NK-92 (cell line): ENCODE results near the gene SULF2.

Source experiments
- DNase-seq: peaks from one replicate; lab custom pipeline; 2025; ENCODE audit not compliant: unreplicated experiment; lab: John Stamatoyannopoulos, UW

The SULF2 gene

DNA sequence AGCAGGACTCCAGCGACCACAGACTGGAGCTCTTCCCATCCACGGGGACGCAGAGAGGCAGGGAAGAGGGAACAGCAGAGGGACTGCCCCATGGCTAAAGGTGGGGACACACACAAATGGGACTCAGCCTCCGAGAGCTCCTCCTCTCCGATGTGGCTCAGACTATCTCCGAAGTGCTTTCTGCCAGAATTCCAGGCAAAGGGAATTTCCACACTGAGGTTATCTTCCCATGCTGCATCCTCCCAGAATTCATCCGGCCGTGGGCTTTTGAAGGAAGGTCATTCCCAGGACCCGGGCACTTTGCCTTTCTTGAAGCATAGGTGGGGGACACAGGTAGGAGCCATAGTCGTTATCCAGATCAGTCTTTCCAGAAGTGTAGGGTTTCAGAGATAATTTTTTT, 67.9 kb downstream of the SULF2 start:
- no peak for DNase-seq

- DNase-seq = no peak
These were observed 71.3 kb downstream of the SULF2 start for GRCh38 chr20:47713878-47714450.

GRCh38 chr20:47713163-47713562, 72.1 kb downstream of the SULF2 start:
- DNase-seq = no peak

DNA sequence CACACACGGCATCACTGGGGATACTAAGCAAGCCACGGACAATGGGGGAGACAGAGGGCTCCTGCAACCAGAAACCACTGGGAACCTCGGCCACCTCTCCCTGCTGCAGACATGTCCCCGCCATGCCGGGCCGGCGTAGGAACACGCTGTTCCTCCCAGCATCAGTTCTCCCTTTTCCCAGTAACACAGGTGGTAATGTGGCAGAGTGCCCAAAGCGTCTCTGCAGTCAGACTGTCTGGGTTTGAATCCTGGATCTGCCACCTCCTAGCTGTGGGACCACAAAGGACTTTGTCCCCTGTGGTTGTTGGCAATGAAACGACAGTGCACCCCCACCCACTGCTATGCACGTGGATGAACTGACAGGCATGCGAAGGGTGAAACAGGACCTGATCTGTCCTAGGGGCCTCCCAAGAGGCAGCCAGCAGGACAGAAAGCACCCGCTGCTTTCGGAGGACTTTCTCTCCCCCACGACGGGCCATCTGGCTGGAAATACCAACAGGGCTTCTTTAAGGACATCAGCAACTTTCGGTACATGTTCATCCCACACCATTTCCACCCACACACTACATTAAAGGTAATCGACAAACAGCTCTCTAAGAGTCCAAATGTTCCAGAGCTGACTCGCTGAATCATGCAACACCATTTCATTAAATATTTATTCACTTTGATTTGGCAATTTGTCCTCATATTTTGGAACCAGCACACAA, 74.1 kb downstream of the SULF2 start:
- no peak for DNase-seq

DNA sequence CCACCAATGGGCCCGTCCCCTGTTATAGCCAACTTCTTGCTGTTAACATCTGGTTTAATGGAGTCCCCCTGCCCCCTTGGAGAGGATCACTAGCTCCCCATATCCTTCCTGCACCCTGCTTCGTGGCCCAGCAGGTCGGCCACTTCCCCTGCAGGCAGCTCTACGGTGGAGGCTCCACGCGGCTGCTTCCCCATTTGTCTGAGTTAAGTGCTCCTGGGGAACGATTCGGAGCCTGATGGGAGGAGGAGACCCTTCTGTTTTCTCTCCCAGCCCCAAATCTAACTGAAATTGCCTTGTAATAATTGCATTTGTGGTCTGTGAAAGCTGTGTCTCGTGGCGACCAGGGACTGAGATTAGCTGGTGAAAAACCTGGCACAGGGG, 74.6 kb downstream of the SULF2 start:
- no peak for DNase-seq

- no peak for DNase-seq
These were observed 76.1 kb downstream of the SULF2 start for GRCh38 chr20:47708953-47709833.

DNA sequence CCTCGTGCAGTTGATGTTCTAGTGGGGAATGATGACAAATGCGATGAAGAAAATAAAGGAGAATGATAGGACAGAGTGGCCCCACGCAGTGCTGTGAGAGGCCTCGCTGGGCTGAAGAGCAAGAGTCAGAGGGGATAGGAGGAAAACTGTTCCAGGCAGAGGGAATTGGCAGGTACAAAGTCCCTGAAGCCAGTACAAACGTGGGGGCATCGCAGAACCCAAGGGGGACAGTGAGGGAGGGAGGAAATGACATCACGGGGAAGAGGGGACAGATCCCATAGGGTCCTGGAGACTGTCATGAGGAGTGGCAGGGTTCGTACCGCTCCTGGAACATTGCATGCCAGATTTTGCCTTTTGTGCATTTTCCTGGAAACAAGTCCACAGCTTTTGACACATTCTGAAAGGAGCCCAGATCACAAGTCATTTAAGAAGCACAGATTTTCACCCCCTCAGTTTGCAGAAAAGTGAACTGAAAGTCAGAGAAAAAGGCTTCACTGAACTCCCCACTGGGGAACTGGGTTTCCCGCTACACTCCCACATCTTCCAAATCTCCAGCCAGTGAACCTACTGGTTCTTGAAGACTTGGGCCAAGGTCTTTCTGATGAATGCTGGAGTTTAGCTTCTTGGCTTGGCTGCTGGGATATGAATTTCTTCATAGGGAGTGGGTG, 77.0 kb downstream of the SULF2 start:
- no peak for DNase-seq

DNA sequence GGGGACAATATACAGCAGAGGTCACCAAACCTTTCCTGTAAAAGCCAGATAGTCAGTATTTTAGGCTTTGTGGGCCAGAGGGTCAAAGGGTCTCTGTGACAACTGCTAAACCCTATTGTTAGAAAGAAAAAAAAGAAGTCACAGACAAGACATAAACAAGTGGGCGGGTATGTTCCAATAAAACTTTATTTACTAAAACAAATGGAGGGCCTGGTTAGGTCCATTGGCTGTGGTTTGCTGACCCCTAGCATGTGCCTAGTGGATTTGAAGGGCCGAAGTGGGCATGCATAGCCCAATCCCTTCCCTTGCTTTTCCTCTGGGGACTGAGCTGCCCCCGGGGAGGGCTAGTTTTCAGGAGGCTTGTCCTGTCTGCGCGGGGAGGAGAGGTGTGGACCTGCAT, 78.9 kb downstream of the SULF2 start:
- no peak for DNase-seq

GRCh38 chr20:47705497-47705856, 79.8 kb downstream of the SULF2 start:
- DNase-seq = no peak

- no peak for DNase-seq
These were observed 80.4 kb downstream of the SULF2 start for GRCh38 chr20:47704746-47705496.

DNA sequence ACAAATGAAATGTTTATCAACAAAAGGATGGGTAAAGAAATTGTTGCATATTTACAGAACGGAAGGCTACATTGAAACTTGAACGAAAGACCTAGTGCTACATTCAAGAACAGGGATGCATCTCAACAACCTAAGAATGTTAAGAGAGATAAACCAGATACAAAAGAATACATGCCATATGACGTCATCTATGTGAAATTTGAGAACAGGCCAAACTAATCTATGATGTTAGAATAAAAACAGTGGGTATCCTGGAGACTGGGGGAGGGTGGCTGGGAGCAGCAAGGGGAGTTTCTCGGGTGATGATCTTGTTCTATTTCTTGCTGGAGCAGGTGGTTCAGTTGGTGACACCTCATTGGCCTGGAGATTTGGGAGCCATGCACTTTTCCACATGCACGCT, 81.5 kb downstream of the SULF2 start:
- no peak for DNase-seq

DNA sequence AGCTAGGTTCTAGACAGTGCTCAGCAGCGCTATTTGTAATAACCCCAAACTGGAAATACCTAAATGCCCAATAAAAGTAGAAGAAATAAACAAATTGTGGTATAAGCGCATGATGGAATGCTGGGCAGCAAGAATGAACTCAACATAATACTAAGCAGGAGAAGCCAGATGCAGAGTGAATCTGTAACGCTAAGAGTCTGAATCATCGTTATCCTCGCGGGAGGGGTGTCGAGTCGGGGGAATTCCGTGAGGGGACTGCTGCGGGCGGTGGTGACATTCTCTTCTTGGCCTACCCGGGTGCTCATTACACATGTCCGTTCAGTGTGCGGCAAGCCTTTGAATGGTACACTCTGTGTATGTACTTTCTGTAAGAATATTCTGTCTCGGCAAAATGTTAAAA, 83.7 kb downstream of the SULF2 start:
- DNase-seq = no peak

GRCh38 chr20:47700327-47700726, 85.0 kb downstream of the SULF2 start:
- no peak for DNase-seq

DNA sequence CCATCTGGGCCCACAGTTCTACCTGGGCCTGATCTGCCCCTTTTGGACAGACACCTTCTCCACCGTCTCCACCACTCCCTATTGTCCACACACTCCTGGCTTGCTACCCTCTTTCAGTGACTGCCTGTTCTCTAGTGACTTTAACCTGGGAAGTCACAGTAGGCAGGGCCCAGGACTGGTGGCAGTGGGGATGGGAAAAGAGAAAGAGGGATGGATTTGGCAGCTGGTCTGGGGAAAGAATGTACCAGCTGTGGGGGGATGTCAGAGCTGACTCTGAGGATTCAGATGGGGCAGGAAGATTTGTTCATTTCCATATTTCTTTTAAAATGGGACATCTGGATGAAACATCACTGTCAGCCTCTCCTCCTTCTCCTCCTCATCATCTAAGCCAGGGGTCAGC, 85.5 kb downstream of the SULF2 start:
- DNase-seq = no peak

DNA sequence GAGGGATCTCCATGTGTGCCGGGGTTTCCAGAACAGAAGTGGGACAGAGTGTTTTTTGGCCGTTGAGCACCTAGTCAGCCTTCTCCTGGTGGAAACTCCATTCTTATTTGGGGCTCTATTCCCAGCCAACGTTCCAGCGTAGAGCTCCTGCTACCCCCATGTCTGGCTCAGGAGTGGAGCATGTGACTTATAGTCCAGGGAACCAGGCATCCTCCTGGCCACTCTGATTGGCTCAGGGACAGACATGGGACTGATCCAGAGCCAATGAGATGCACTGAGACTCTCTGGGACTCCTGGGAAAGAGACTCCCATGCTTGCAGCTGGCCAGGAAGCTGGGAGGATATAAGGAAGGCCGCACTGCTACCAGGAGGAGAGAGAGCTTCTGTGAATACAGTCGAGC, 87.1 kb downstream of the SULF2 start:
- DNase-seq = no peak

GRCh38 chr20:47696856-47697255, 88.4 kb downstream of the SULF2 start:
- DNase-seq = no peak

DNA sequence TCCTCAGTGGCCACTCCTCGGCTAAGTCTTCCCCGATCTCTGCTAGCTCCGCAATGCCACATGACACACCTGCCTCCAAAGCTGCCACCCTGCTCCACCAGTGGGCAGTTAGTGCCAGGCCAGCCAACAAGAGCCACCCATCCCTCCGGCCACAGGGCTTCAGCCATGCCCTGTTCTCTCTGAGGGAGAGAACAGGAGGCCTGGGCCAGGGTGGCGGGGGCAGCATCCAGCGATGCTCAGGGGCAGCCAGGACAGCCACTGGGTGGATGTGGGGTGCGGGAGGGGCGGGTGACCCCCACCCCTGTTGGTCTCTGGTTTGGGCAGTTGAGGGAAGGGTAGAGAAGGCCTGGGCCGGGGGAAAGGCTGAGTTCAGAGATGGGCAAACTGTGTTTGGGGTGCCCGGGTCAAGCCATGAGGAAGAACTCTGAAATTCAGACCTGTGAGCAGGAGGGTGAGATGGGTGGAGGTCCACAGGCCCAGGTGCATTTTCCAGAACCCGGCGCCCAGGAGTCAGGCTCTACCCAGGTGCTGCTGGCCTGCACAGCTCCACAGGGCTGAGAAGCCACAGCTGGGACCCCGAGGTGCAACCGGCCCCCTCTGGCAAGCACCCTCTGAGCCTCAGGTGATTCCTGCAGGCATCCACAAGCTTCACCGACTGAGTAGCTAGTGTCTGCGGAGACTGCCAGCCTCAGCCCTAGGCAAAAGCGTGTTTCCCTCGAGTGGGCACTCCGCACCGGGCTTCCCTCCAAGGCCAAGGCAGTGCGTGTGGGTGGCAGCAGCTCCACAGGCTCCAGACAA, 91.1 kb downstream of the SULF2 start:
- DNase-seq = no peak

GRCh38 chr20:47691625-47692024, 93.7 kb downstream of the SULF2 start:
- DNase-seq = no peak

DNA sequence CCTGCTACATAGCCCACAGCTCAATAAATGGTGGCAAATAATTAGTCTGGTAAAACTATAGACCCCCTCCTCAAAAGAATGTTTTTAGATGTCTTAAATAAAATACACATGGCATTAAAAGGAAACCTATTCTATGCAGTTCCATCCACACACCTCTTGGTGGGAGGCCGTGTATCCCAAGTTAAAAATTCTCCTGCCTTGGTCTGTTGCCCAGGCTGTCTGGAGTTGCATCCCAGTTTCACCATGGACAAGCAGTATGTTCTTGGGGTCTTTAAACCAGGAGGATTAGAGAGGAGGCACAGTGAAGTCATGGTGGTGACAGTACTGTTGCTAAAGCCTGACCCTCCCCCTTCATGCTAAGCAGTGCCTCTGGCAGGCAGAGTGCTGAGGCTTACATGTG, 95.5 kb downstream of the SULF2 start:
- no peak for DNase-seq
